Ascending aorta (tissue), 2 donors: ENCODE results near the gene SPATA19. TPM values are rescaled to one million over a fixed set of nuclear protein-coding genes. Genes with fewer than 3 reads are reported as not detected.

Experiments
- DNase-seq, 2 donors: peaks; one replicate each; pipeline ENCODE4 v3.0.0-alpha.2; 2019; ENCODE audit warnings: low spot score in 2 of 2
- H3K27ac ChIP-seq, 2 donors: fragments of 200-600 bp; sonication (generic); one replicate each; pipeline ENCODE4 v1.5.1; 2016 to 2017; ENCODE audit warnings: mild to moderate bottlenecking in 1 of 2
- H3K27me3 ChIP-seq: fragments of 200-600 bp; sonication (generic); one replicate; pipeline ENCODE4 v1.5.1; 2017
- H3K36me3 ChIP-seq, 2 donors: fragments of 200-600 bp; sonication (generic); one replicate each; pipeline ENCODE4 v1.5.1; 2016
- H3K4me1 ChIP-seq, 2 donors: fragments of 200-600 bp; sonication (generic); one replicate each; pipeline ENCODE4 v1.5.1; 2016 to 2017; ENCODE audit warnings: mild to moderate bottlenecking in 1 of 2
- H3K4me3 ChIP-seq, 2 donors: fragments of 200-600 bp; sonication (generic); one replicate each; pipeline ENCODE4 v1.5.1; 2016 to 2017; ENCODE audit warnings: mild to moderate bottlenecking in 1 of 2
- H3K9me3 ChIP-seq, 2 donors: fragments of 200-600 bp; sonication (generic); one replicate each; pipeline ENCODE4 v1.5.1; 2016
- intact Hi-C: fragments of 100-400 bp; cut with DNase I; formaldehyde crosslinking; loops from one replicate; pipeline ENCODE4 v1.15.1; 2023
- total RNA-seq: library from RNA; depleted of rRNA; stranded (reverse); fragments of >200 nt; gene quantifications from one replicate; pipeline ENCODE4 v1.1.0, GENCODE V29; 2016
- TF ChIP-seq, protein P1 (sequence below), 3 experiments: fragments of 200-600 bp in 2 of 3; fragments of 450-650 bp in 1 of 3; sonication (generic) in 2 of 3; IDR thresholded peaks; one replicate each; pipeline ENCODE4 v1.5.1; 2016 to 2019; ENCODE audit warnings: antibody characterized with exemption in 3 of 3, mild to moderate bottlenecking in 1 of 3, moderate library complexity in 1 of 3

Gene SPATA19
- total RNA-seq, 1 donor from 2014 or later = not detected

DNA sequence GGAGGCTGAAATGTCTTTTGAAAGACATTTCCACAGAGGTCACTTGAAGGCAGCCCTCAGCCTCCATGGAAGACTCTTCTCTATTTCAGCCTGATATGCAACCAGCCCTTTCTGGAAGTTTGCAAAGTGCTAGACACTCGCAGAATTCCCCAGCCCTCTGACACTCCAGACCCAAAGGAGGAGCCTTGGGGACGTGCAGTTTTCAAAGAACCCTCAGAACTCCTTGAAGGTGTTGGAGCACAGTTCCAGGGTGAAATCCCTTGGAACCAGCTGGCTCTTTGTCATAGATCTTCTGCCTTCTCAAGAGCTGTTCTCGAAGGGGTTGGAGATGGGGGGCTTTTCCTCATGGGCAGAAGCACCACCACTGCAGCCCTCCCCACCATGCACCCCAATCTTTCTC, 19.6 kb downstream of the SPATA19 start:
- H3K9me3 ChIP-seq = no peaks in the 10 kb centered on the region
- no peaks in the 10 kb centered on the region for H3K27me3 ChIP-seq
- no peaks in the 10 kb centered on the region for H3K36me3 ChIP-seq
- no peaks in the 10 kb centered on the region for H3K4me1 ChIP-seq
- no peak overlapping the region for H3K27ac ChIP-seq
- TF ChIP-seq, protein P1, sequence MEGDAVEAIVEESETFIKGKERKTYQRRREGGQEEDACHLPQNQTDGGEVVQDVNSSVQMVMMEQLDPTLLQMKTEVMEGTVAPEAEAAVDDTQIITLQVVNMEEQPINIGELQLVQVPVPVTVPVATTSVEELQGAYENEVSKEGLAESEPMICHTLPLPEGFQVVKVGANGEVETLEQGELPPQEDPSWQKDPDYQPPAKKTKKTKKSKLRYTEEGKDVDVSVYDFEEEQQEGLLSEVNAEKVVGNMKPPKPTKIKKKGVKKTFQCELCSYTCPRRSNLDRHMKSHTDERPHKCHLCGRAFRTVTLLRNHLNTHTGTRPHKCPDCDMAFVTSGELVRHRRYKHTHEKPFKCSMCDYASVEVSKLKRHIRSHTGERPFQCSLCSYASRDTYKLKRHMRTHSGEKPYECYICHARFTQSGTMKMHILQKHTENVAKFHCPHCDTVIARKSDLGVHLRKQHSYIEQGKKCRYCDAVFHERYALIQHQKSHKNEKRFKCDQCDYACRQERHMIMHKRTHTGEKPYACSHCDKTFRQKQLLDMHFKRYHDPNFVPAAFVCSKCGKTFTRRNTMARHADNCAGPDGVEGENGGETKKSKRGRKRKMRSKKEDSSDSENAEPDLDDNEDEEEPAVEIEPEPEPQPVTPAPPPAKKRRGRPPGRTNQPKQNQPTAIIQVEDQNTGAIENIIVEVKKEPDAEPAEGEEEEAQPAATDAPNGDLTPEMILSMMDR (IDR thresholded peaks at IDR 0.05) = no peak
- H3K4me3 ChIP-seq = no peak overlapping the region
- DNase-seq = no peak
- intact Hi-C loops = no loop called here

GRCh38 chr11:133825156-133825555, 20.2 kb downstream of the SPATA19 start:
- H3K4me3 ChIP-seq = no peak overlapping the region
- no peaks in the 10 kb centered on the region for H3K27me3 ChIP-seq
- intact Hi-C loops = no loop called here
- no peaks in the 10 kb centered on the region for H3K9me3 ChIP-seq
- no peak for DNase-seq
- H3K36me3 ChIP-seq = no peaks in the 10 kb centered on the region
- no peak overlapping the region for H3K27ac ChIP-seq
- no peaks in the 10 kb centered on the region for H3K4me1 ChIP-seq
- TF ChIP-seq, protein P1 (IDR thresholded peaks at IDR 0.05) = no peak

DNA sequence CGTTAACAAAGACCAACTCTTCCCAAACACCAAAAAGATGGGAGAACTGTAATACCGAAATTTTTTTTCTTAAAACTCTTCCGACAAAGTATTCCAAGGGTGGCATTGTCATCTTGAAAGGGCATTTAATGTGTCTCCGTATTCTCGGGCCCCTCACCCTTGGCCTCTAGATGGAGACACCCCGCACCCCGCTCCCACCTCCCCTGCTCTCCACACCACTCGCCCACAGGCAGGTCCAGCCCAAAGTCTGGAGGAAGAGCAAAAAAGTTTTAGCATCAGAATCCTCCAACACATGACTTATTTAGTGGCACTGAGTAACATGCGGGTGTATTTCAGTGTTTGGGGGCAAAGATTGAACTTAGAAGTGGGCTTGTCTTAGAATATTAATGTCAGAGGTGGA, 20.7 kb downstream of the SPATA19 start:
- Histone ChIP-seq H3K9me3 (no peaks in the 10 kb centered on the region), H3K27me3 (no peaks in the 10 kb centered on the region), H3K36me3 (no peaks in the 10 kb centered on the region), H3K4me1 (no peaks in the 10 kb centered on the region), H3K27ac (no peak overlapping the region), H3K4me3 (no peak overlapping the region)
- TF ChIP-seq, protein P1 (IDR thresholded peaks at IDR 0.05) = no peak
- intact Hi-C loops = no loop called here
- no peak for DNase-seq

DNA sequence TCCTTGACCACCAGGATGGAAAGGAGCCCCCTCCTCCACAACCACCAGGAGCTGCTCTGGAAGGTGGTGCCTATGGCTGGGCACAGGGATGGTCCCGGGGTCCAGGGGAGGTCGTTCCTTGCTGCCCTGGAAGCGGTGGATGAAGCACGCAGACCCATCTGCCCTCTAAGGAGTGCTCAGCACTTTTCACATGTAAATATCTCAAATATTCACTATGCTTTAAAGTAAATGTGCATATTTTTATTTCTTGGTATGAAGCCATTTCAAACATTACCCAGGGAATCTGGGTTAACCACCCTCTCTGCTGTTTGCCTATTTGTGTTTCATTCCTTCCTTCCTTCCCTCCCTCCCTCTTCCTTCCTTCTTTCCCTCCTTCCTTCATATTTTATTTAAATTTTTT, 21.7 kb downstream of the SPATA19 start:
- TF ChIP-seq, protein P1 (IDR thresholded peaks at IDR 0.05) = no peak
- H3K4me1 ChIP-seq = no peaks in the 10 kb centered on the region
- H3K4me3 ChIP-seq = no peak overlapping the region
- DNase-seq = no peak
- H3K27ac ChIP-seq = no peak overlapping the region
- H3K9me3 ChIP-seq = no peaks in the 10 kb centered on the region
- H3K27me3 ChIP-seq = no peaks in the 10 kb centered on the region
- intact Hi-C loops = no loop called here
- no peaks in the 10 kb centered on the region for H3K36me3 ChIP-seq

DNA sequence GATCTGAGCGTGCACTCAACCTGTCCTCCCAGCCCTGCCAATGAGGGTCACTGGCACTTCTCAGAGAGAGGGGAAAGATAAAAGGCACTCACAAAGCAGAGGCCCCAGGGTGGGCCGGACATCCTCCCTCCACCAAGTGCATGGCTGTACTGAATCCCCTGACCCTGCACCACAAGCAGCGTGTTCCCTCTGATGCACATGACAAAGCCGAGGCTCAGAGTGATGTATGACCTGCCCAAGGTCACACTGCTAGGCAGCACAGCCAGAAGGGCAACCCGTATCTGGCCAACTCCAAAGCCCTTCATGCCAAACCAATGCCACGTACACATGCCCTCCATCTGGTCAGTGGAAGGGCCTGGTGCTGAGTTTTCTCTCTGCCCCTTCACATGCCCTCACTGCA, 22.1 kb downstream of the SPATA19 start:
- DNase-seq = no peak
- Histone ChIP-seq H3K9me3 (no peaks in the 10 kb centered on the region), H3K4me3 (no peak overlapping the region), H3K27ac (no peak overlapping the region), H3K36me3 (no peaks in the 10 kb centered on the region), H3K4me1 (no peaks in the 10 kb centered on the region), H3K27me3 (no peaks in the 10 kb centered on the region)
- intact Hi-C loops = no loop called here
- TF ChIP-seq, protein P1 (IDR thresholded peaks at IDR 0.05) = no peak

DNA sequence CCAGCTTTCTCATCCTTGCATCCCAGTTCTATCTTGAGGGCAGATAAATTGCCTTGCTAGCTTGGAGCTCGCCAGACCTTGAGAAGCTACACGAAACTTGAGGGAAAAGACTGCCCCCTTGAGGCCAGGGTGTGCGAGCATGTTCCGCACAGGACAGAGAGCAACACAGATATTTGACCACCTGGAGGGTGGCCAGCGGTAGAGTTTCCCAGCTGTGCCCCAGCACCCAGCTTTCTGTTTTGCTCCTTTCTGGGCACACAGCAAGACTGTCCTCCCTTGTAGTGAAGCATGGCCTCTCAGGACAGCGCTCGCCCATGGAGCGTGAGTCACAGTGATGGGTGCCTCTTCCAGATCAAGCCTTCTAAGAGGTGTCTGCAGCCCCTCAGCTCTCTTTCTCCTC, 23.5 kb downstream of the SPATA19 start:
- Histone ChIP-seq H3K4me3 (no peak overlapping the region), H3K27me3 (no peaks in the 10 kb centered on the region), H3K9me3 (no peaks in the 10 kb centered on the region), H3K36me3 (no peaks in the 10 kb centered on the region), H3K4me1 (no peaks in the 10 kb centered on the region), H3K27ac (no peak overlapping the region)
- no peak for DNase-seq
- TF ChIP-seq, protein P1 (IDR thresholded peaks at IDR 0.05) = peak in 1 of 3 experiments; percentile 20
- intact Hi-C loops = no loop called here
